ENCODE results near the gene SELENON. TPM values are rescaled to one million over a fixed set of nuclear protein-coding genes. Genes with fewer than 3 reads are reported as not detected.

The SELENON gene
- total RNA-seq, 1 donor from 2014 or later, result 69.7 TPM

DNA sequence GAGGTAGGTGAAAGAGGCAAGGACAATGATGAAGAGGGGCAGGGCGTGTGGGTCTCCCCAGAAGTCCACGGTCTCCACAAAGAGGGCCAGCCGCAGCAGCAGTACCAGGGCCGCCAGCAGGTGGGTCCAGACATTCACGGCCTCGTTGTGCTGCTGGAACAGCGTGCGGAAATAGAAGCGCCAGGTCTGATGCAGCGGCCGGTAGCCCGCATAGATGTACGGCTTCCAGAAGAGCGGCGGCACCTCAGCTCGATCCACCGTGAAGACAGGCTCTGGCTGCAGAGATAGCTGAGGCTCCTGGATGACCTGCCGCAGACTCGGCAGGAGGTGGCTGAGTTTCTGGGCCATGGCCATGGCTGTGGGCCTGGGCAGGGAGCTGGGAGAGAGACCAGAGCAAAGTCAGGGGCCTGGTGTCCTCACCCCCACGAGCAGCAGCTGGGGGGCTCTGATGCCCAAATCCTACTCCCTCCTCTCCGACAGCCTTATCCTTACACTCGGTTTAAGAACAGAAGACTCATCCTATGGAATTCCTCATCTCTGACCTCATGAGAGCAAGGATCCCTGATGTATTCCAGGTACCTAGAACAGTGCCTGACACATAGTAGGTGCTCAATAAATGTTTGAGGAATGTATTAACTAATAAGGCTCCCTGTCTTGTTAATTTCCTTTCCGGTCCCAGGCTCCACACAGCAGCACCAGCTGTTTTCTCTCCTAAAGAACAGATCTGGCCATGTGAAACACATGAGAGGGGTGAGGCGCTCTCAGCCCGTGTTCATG is 63.7 kb downstream of the SELENON start:
- DNase-seq (ENCODE audit: low spot score), result no peak

DNA sequence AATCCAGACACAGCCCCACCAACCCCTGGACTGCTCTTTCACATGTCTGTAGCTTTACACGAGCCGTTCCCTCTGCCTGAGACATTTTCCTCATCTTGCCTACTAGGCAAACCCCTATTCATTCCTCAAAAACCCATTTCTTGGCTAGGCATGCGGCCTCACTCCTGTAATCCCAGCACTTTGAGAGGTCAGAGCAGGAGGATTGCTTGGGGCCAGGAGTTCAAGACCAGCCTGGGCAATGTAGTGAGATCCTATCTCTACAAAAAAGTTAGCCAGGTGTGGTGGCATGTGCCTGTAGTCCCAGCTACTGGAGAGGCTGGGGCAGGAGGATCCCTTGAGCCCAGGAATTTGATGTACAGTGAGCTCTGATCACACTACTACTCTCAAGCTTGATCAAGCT is 64.4 kb downstream of the SELENON start:
- DNase-seq (ENCODE audit: low spot score), result no peak

DNA sequence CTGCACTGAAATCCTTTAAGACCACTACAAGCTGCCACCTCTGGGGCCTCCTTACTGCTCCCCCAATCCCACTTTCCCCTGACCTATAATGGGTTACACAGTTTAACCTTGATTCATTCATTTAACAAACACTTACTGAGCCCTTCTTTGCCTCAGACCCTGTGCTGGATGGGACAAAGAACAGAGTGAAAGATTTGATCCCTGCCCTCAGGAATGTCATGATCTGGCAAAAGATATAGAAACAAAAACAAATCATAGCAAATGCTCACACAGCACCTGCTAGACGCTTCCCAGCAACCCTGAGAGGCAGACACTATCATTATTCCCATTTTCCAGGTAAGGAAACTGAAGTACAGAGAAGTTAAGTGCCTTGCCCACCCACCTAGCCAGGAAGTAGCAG is 66.3 kb downstream of the SELENON start:
- no peak for DNase-seq (ENCODE audit: low spot score)

DNA sequence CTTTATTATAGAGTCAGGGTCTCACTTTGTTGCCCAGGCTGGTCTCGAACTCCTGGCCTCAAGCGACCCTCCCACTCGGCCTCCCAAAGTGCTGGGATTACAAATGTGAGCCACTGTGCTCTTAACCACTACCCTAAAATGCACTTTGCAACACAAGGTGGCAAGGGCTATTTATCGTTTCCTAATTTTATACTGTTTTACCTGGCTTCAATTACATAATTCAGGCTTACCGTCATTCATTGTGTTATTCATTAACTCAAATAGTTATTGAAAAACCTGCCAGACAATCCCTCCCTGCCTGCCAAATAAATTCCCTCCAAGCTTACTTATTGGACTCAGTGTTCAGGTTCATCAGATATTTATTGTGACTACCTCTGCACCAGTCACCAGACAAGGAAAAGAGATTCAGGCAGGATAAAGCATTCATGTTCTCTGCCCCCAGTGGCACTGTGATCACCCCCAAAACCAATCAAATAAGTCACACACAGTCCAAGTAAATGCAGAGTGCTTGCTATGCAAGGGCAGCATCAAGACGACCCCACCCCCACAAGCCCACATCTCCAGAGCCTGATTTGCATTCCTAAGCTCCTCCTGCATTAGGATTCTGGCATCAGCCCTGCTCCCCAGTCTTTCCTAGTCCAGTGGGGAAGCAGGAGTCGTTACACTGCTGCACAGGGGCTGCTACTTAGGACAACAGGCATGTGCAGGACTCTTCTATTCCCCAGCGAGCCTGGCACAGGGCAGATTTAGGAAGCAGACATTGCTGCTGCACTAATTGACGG is 67.4 kb downstream of the SELENON start:
- DNase-seq (ENCODE audit: low spot score), result peak; percentile 82

Other genes starting within 250 kb of the SELENON start
- gene MAN1C1, start 183.4 kb upstream of the SELENON start, total RNA-seq, result 18.4 TPM
- 77.1 TPM for gene MTFR1L, start 19.8 kb downstream of the SELENON start, total RNA-seq
- 0.26 TPM for gene AUNIP, start 59.3 kb downstream of the SELENON start, total RNA-seq
- 39.7 TPM for gene PAQR7, start 75.5 kb downstream of the SELENON start, total RNA-seq
- gene STMN1, start 106.2 kb downstream of the SELENON start, total RNA-seq, result 48.7 TPM
- 43.6 TPM for gene PAFAH2, start 197.9 kb downstream of the SELENON start, total RNA-seq
- gene EXTL1, start 221.6 kb downstream of the SELENON start, total RNA-seq, result 1.6 TPM
- gene SLC30A2, start 245.9 kb downstream of the SELENON start, total RNA-seq, result 166 TPM